H1 (cell line): ENCODE measurements around the gene MSI2. TPM values are rescaled to one million over a fixed set of nuclear protein-coding genes. Genes with fewer than 3 reads are reported as not detected.

Experiments used
- CTCF ChIA-PET: fragments of 300-600 bp; sonication (Branson Sonifier 250); formaldehyde crosslinking; loops from one replicate; lab custom pipeline; 2021; ENCODE audit not compliant: partially characterized antibody; lab: Charles Lee
- POLR2A ChIA-PET: fragments of 300-600 bp; sonication (Branson Sonifier 250); formaldehyde crosslinking; loops from one replicate; lab custom pipeline; 2021; ENCODE audit warnings: inconsistent platforms; ENCODE audit not compliant: partially characterized antibody; lab: Charles Lee
- DNase-seq, 2 experiments: peaks; one replicate each; pipeline versions ENCODE4 v3.0.0 to v3.0.0-alpha.2; 2010 to 2022; ENCODE audit warnings: low spot score in 2 of 2, low read depth in 1 of 2, mixed read lengths in 1 of 2
- FAIRE-seq: peaks from 2 replicates; lab custom pipeline; 2011; peaks lifted over from hg19 to GRCh38; lab: Jason Lieb, UNC
- H2AFZ ChIP-seq: 2 replicates; pipeline ENCODE4 v1.8.1; 2012; ENCODE audit warnings: low read length, inconsistent platforms
- H2AK5ac ChIP-seq: 2 replicates; pipeline ENCODE4 v1.6.1; 2013; ENCODE audit warnings: low read depth, low read length
- H2BK120ac ChIP-seq: replicated peaks from 2 replicates; pipeline ENCODE3; 2013; ENCODE audit warnings: low read depth, low read length, inconsistent platforms
- H2BK12ac ChIP-seq: 2 replicates; pipeline ENCODE4 v1.6.1; 2013; ENCODE audit warnings: low read depth, low read length
- H2BK15ac ChIP-seq: 2 replicates; pipeline ENCODE4 v1.6.1; 2013; ENCODE audit warnings: low read length
- H2BK20ac ChIP-seq: 2 replicates; pipeline ENCODE4 v1.6.1; 2013; ENCODE audit warnings: low read length
- H2BK5ac ChIP-seq: 2 replicates; pipeline ENCODE4 v1.6.1; 2013; ENCODE audit warnings: low read depth, low read length
- H3K14ac ChIP-seq: 2 replicates; pipeline ENCODE4 v1.6.1; 2013; ENCODE audit warnings: inconsistent platforms; ENCODE audit not compliant: insufficient read length
- H3K18ac ChIP-seq: 2 replicates; pipeline ENCODE4 v1.6.1; 2013; ENCODE audit warnings: low read length; ENCODE audit errors: extremely low read depth
- H3K23ac ChIP-seq: 2 replicates; pipeline ENCODE4 v1.6.1; 2013; ENCODE audit warnings: inconsistent platforms; ENCODE audit not compliant: insufficient read length
- H3K23me2 ChIP-seq: 2 replicates; pipeline ENCODE4 v1.6.1; 2013; ENCODE audit warnings: low read depth, low read length
- H3K27ac ChIP-seq: 2 replicates; pipeline ENCODE4 v1.6.1; 2011; ENCODE audit warnings: low read depth, low read length, inconsistent platforms
- H3K27me3 ChIP-seq, 4 experiments: replicated peaks in 1 of 4; 1 replicate in 1 of 4; 2 replicates in 3 of 4; pipeline versions ENCODE4 v1.6.1 to v1.8.1; 2011 to 2013; ENCODE audit warnings: low read length in 3 of 4, mild to moderate bottlenecking in 3 of 4, inconsistent platforms in 2 of 4, mixed read lengths in 2 of 4, moderate library complexity in 1 of 4; ENCODE audit not compliant: control insufficient read depth in 3 of 4, insufficient read depth in 3 of 4; ENCODE audit errors: extremely low read depth in 1 of 4
- H3K36me3 ChIP-seq, 4 experiments: 2 replicates each; pipeline versions ENCODE4 v1.6.1 to v1.8.1; 2011 to 2013; ENCODE audit warnings: mild to moderate bottlenecking in 4 of 4, low read length in 3 of 4, moderate library complexity in 2 of 4, control low read depth in 1 of 4, inconsistent platforms in 1 of 4; ENCODE audit not compliant: insufficient read depth in 4 of 4, control insufficient read depth in 2 of 4
- H3K4ac ChIP-seq: replicated peaks from 2 replicates; pipeline ENCODE3; 2013; ENCODE audit warnings: low read length, low read depth, mixed read lengths, inconsistent platforms; ENCODE audit not compliant: insufficient read length
- H3K4me1 ChIP-seq, 4 experiments: replicated peaks in 1 of 4; 1 replicate in 1 of 4; 2 replicates in 3 of 4; pipeline versions ENCODE4 v1.6.1 to v1.8.1; 2011 to 2013; ENCODE audit warnings: low read length in 3 of 4, inconsistent platforms in 2 of 4, mixed read lengths in 1 of 4; ENCODE audit not compliant: insufficient read depth in 4 of 4, control insufficient read depth in 3 of 4
- H3K4me2 ChIP-seq, 2 experiments: 2 replicates each; pipeline versions ENCODE4 v1.6.1 to v1.8.1; 2011 to 2013; ENCODE audit warnings: low read depth in 2 of 2, low read length in 2 of 2, control low read depth in 1 of 2, inconsistent platforms in 1 of 2, mild to moderate bottlenecking in 1 of 2; ENCODE audit not compliant: insufficient read depth in 1 of 2
- H3K4me3 ChIP-seq, 4 experiments: fragments of 200-600, 300-600 bp in 1 of 4; sonication (generic), shearing (Covaris generic), sonication (Bioruptor Twin) in 1 of 4; 2 replicates each; pipeline versions ENCODE4 v1.5.1 to v1.8.1; 2011 to 2016; ENCODE audit warnings: low read length in 4 of 4, low read depth in 3 of 4, control low read depth in 2 of 4, inconsistent platforms in 2 of 4, mild to moderate bottlenecking in 2 of 4, mixed read lengths in 1 of 4, moderate library complexity in 1 of 4; ENCODE audit not compliant: insufficient read depth in 2 of 4; ENCODE audit errors: extremely low read depth in 1 of 4
- H3K56ac ChIP-seq: replicated peaks from 2 replicates; pipeline ENCODE3; 2013; ENCODE audit warnings: low read depth, mild to moderate bottlenecking, mixed read lengths, low read length, inconsistent platforms; ENCODE audit not compliant: insufficient read length
- H3K79me1 ChIP-seq: 2 replicates; pipeline ENCODE4 v1.6.1; 2013; ENCODE audit warnings: low read depth, low read length, control low read depth
- H3K79me2 ChIP-seq, 2 experiments: 2 replicates each; pipeline versions ENCODE4 v1.6.1 to v1.8.1; 2012 to 2013; ENCODE audit warnings: low read length in 2 of 2, mild to moderate bottlenecking in 2 of 2, inconsistent platforms in 1 of 2; ENCODE audit not compliant: insufficient read depth in 2 of 2, control insufficient read depth in 1 of 2
- H3K9ac ChIP-seq, 4 experiments: replicated peaks in 1 of 4; 1 replicate in 1 of 4; 2 replicates in 3 of 4; pipeline versions ENCODE4 v1.6.1 to v1.8.1; 2011 to 2013; ENCODE audit warnings: low read depth in 3 of 4, low read length in 3 of 4, control low read depth in 2 of 4, mild to moderate bottlenecking in 2 of 4, moderate library complexity in 2 of 4, inconsistent platforms in 1 of 4; ENCODE audit errors: extremely low read depth in 1 of 4
- H3K9me3 ChIP-seq, 2 experiments: 2 replicates each; pipeline versions ENCODE4 v1.6.1 to v1.8.1; 2012 to 2013; ENCODE audit warnings: mild to moderate bottlenecking in 2 of 2, moderate library complexity in 2 of 2, control low read depth in 1 of 2, inconsistent platforms in 1 of 2, low read depth in 1 of 2, low read length in 1 of 2, mixed read lengths in 1 of 2; ENCODE audit not compliant: insufficient read depth in 2 of 2
- H4K20me1 ChIP-seq, 2 experiments: replicated peaks in 1 of 2; 2 replicates each; pipeline versions ENCODE3 to v1.8.1; 2011 to 2013; ENCODE audit warnings: inconsistent platforms in 2 of 2, low read length in 2 of 2, mild to moderate bottlenecking in 1 of 2; ENCODE audit not compliant: insufficient read depth in 2 of 2, control insufficient read depth in 1 of 2
- H4K5ac ChIP-seq: 2 replicates; pipeline ENCODE4 v1.6.1; 2013; ENCODE audit warnings: low read length, low read depth, mixed read lengths, inconsistent platforms; ENCODE audit not compliant: insufficient read length
- H4K8ac ChIP-seq: 2 replicates; pipeline ENCODE4 v1.8.0; 2013; ENCODE audit warnings: mild to moderate bottlenecking, moderate library complexity, low read length, inconsistent platforms; ENCODE audit not compliant: insufficient read depth; ENCODE audit errors: extremely low read depth
- H4K91ac ChIP-seq: replicated peaks from 2 replicates; pipeline ENCODE3; 2013; ENCODE audit warnings: low read length, mixed read lengths, inconsistent platforms; ENCODE audit not compliant: insufficient read length
- ATF2 ChIP-seq: IDR thresholded peaks from 2 replicates; pipeline ENCODE4 v1.6.1; 2012; ENCODE audit warnings: low read length, inconsistent platforms
- GTF2F1 ChIP-seq: IDR thresholded peaks from 2 replicates; pipeline ENCODE4 v1.6.1; 2012; ENCODE audit warnings: low read depth, low read length, improper control_type of control experiment, borderline replicate concordance
- SIX5 ChIP-seq: IDR thresholded peaks from 2 replicates; pipeline ENCODE4 v1.6.1; 2011; ENCODE audit warnings: mild to moderate bottlenecking, low read depth, low read length
- SRF ChIP-seq: IDR thresholded peaks from 2 replicates; pipeline ENCODE4 v1.6.1; 2011; ENCODE audit warnings: mild to moderate bottlenecking, low read depth, low read length, moderate library complexity
- WGBS, 2 experiments: shearing (Covaris generic) in 1 of 2; methylation state at CpG; one replicate each; pipeline versions ENCODE4 v1.1.6 to v1.1.7; 2013 to 2015; ENCODE audit warnings: low lambda C conversion rate in 2 of 2, mixed read lengths in 2 of 2, inconsistent platforms in 1 of 2, low coverage in 1 of 2, missing lambda C conversion rate in 1 of 2; ENCODE audit not compliant: insufficient replicate concordance in 2 of 2, insufficient coverage in 1 of 2, insufficient read length in 1 of 2; ENCODE audit errors: extremely low coverage in 1 of 2, missing lambda C conversion rate in 1 of 2; 5-methylcytosine and 5-hydroxymethylcytosine counted together
- polyA plus RNA-seq, 7 experiments: library from polyadenylated mRNA; depleted of rRNA in 3 of 7; stranded (reverse) in 5 of 7; unstranded in 2 of 7; fragments of >200 nt in 5 of 7; fragments of 200-250 nt in 2 of 7; gene quantifications; 1 replicate in 5 of 7; 2 replicates in 1 of 7; 4 replicates in 1 of 7; pipeline versions ENCODE4 v1.2.1 to v1.2.3, GENCODE V29; 2011 to 2013; ENCODE audit warnings: missing spikeins in 2 of 7, mixed read lengths in 2 of 7
- total RNA-seq: library from RNA; stranded (reverse); fragmentation: NEBNext Ultra II Directional; extraction: Animal tissue kit (Norgen Biotek cat#: 25700); gene quantifications from 2 replicates; pipeline ENCODE4 v1.2.1, GENCODE V29; 2021

MSI2 gene
- total and polyA plus RNA-seq, 2 of the 8 experiments (the other 6 are each of a cell fraction or from before 2014, with no cell fraction given): 36.7 to 80.6 TPM

GRCh38 chr17:57393368-57393767 is 137.0 kb downstream of the MSI2 start:
- no peak overlapping the region for H2BK5ac ChIP-seq
- POLR2A ChIA-PET: no interaction called here
- DNase-seq (no peak), FAIRE-seq (no peak)
- H2AFZ ChIP-seq: no peak overlapping the region
- no peak overlapping the region for H3K18ac ChIP-seq
- H3K14ac ChIP-seq: no peak overlapping the region
- H3K23ac ChIP-seq: no peak overlapping the region
- no peak overlapping the region for H2BK15ac ChIP-seq
- no peak overlapping the region for H2BK20ac ChIP-seq
- H4K20me1 ChIP-seq: peaks cover 0 to 7% of the 10 kb centered on the region in 2 experiments
- no peak for TF ChIP-seq ATF2
- no peak for TF ChIP-seq SIX5
- TF ChIP-seq GTF2F1: no peak
- no peak for TF ChIP-seq SRF
- no peak overlapping the region for H3K9ac ChIP-seq
- H3K4me3 ChIP-seq: no peak overlapping the region
- H3K79me1 ChIP-seq: peaks cover 14% of the 10 kb centered on the region
- H2AK5ac ChIP-seq: no peak overlapping the region
- 94% methylated on average over 6 of the region's 6 CpGs; no CpG with 5 or more reads in 1 of the 2 experiments for WGBS, 2 experiments
- CTCF ChIA-PET: interaction anchor here (1.0 kb wide), 1 partner anchor 13 kb away, joined by 3 read pairs; no protein-coding TSS in a partner anchor
- no peaks in the 10 kb centered on the region for H3K27me3 ChIP-seq
- no peak overlapping the region for H2BK120ac ChIP-seq
- no peak overlapping the region for H3K27ac ChIP-seq
- no peak overlapping the region for H3K4ac ChIP-seq
- H3K4me1 ChIP-seq: peaks cover 10 to 21% (median 16%) of the 10 kb centered on the region in 4 experiments
- H2BK12ac ChIP-seq: no peak overlapping the region
- peaks cover 6% of the 10 kb centered on the region in 2 experiments; a peak in 3 of 4 replicates for H3K9me3 ChIP-seq
- no peak overlapping the region for H4K5ac ChIP-seq
- H3K23me2 ChIP-seq: no peaks in the 10 kb centered on the region; the same call in 1 of the 2 replicates
- no peak overlapping the region for H3K56ac ChIP-seq
- H3K36me3 ChIP-seq: peaks cover 0 to 5% (median 2%) of the 10 kb centered on the region in 4 experiments; a peak in 2 of 8 replicates
- peaks cover 0 to 69% of the 10 kb centered on the region in 2 experiments; a peak in 2 of 4 replicates for H3K79me2 ChIP-seq
- H3K4me2 ChIP-seq: no peak overlapping the region
- no peak overlapping the region for H4K91ac ChIP-seq
- H4K8ac ChIP-seq: no peak overlapping the region
